A549 treated with AZD9567 at 1 μM for 4 hours (cell line): ENCODE data around the gene VWDE. TPM values are rescaled to one million over a fixed set of nuclear protein-coding genes. Genes with fewer than 3 reads are reported as not detected.

Source experiments
- total RNA-seq: library from RNA; stranded (reverse); fragments of 200-300 nt; extraction: Qiagen RNA extraction; gene quantifications from 5 replicates; pipeline ENCODE4 v1.2.3, GENCODE V29; 2022; ENCODE audit not compliant: insufficient read depth

The VWDE gene
- total RNA-seq: 0.33 to 0.69 TPM (median 0.60 TPM) in 4 of 5 replicates, not detected in the other

DNA sequence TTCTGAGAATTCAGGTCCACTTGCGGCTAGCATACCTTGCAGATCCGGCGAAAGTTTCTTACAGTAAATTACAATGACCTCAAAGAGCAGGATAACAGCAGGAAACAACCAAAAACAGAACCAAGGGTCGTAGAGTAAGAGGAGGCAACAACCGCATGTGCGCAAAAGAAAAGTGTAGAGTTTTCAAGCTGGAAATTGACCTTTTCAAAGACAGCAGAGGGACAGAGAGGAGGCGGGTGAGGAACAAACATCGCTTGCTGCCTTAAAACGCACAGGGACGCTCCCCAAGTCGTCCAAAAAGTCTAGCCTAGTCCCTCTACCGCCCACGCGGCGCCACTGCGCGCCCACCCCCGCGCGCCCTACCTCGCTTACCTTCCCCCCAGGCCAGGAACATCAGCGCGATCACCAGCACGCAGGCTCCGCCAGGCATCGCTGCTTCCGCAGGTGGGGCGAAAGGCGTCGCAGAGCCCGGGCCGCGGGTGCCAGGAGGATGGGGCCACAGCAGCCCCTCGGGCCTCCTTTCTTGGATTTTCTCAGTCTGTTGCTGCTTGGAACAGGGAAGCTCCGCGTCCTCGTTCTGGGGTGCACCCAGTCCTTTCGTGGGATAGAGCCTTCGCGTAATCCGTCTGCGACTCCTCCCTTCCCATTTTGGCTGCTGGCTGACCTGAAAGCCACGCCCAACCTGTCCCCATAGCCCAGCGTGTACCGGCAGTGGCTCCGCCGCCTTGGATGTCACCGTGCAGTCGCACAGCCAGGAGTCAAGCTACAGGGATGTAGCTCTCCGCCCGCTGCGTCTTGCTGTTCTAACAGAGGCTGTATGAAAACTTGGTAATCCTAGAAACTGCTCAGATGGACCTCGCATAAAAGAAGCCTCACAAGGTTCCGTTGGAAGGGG is at the start of gene VWDE:
VWDE (minus strand) TSS at position 579 of the 895 bp plus-strand sequence; CDS start at position 430, 149 bp downstream.

Other genes starting within 250 kb of the VWDE start
- gene TMEM106B, start 192.6 kb downstream of the VWDE start, total RNA-seq: 32.8 to 41.8 TPM (median 36.1 TPM) in 5 replicates
- 0.24 to 0.33 TPM (median 0.31 TPM) in 4 of 5 replicates, not detected in the other for gene SCIN, start 166.9 kb upstream of the VWDE start, total RNA-seq